Lung (tissue), 12 donors: Measurements from ENCODE around the gene TASP1. TPM values are rescaled to one million over a fixed set of nuclear protein-coding genes. Genes with fewer than 3 reads are reported as not detected.

Experiments used
- ATAC-seq: fragments of 200-7000 bp; cut with Tn5 transposase; one replicate; pipeline ENCODE4 v1.9.1; 2020; ENCODE audit warnings: moderate number of reproducible peaks; ENCODE audit not compliant: insufficient read depth, low FRiP score
- DNase-seq, 3 donors: peaks; one replicate each; pipeline ENCODE4 v3.0.0-alpha.2; 2013 to 2017
- H3K27ac ChIP-seq, 2 donors: one replicate each; pipeline ENCODE4 v1.5.1; 2013; ENCODE audit warnings: mild to moderate bottlenecking in 2 of 2, moderate library complexity in 2 of 2, control low read depth in 1 of 2, inconsistent platforms in 1 of 2, low read depth in 1 of 2, low read length in 1 of 2
- H3K27me3 ChIP-seq, 3 donors: one replicate each; pipeline ENCODE4 v1.5.1; 2013; ENCODE audit warnings: low read length in 2 of 3; ENCODE audit not compliant: control insufficient read depth in 3 of 3, insufficient read depth in 3 of 3
- H3K36me3 ChIP-seq, 4 donors: one replicate each; pipeline ENCODE4 v1.5.1; 2013; ENCODE audit warnings: low read length in 4 of 4, mild to moderate bottlenecking in 1 of 4, moderate library complexity in 1 of 4; ENCODE audit not compliant: control insufficient read depth in 4 of 4, insufficient read depth in 4 of 4
- H3K4me1 ChIP-seq, 5 donors: one replicate each; pipeline ENCODE4 v1.5.1; 2013; ENCODE audit warnings: low read length in 5 of 5, mild to moderate bottlenecking in 2 of 5, moderate library complexity in 1 of 5; ENCODE audit not compliant: control insufficient read depth in 5 of 5, insufficient read depth in 5 of 5
- H3K4me3 ChIP-seq: one replicate; pipeline ENCODE4 v1.5.1; 2013; ENCODE audit warnings: mild to moderate bottlenecking, control low read depth, moderate library complexity
- H3K9ac ChIP-seq, 2 donors: one replicate each; pipeline ENCODE4 v1.5.1; 2013; ENCODE audit warnings: low read length in 2 of 2, control low read depth in 1 of 2; ENCODE audit not compliant: insufficient read depth in 1 of 2
- H3K9me3 ChIP-seq, 4 donors: one replicate each; pipeline ENCODE4 v1.5.1; 2013; ENCODE audit warnings: low read length in 3 of 4, mild to moderate bottlenecking in 1 of 4, moderate library complexity in 1 of 4; ENCODE audit not compliant: control insufficient read depth in 4 of 4, insufficient read depth in 3 of 4
- CTCF ChIP-seq: IDR thresholded peaks from 2 replicates; pipeline ENCODE4 v1.5.1; 2012; ENCODE audit warnings: mild to moderate bottlenecking; ENCODE audit errors: control extremely low read depth, extremely low read depth
- WGBS, 2 donors: extraction: QIAGEN DNeasy Blood & Tissue Kit; methylation state at CpG; one replicate each; pipeline ENCODE4 v1.1.7; 2013; 5-methylcytosine and 5-hydroxymethylcytosine counted together
- polyA plus RNA-seq, 2 donors: library from polyadenylated mRNA; stranded (reverse); fragments of 200-250 nt; gene quantifications; one replicate each; pipeline ENCODE4 v1.2.1, GENCODE V29; 2013
- total RNA-seq, 2 donors: library from RNA; depleted of rRNA in 1 of 2; stranded (reverse); fragments of >200 nt in 1 of 2; gene quantifications; one replicate each; pipeline ENCODE4 v1.2.1, GENCODE V29; 2014 to 2021
- donor health status: control.
- donor health status: control.
- donor health status: Bipolar disorder and iron deficiency.
- donor health status: healthy.
- donor health status: DM: yes; HTN: yes; CAD: no.

The TASP1 gene
- total and polyA plus RNA-seq, 4 donors: 5.0 to 26.5 (median 11.5) TPM

GRCh38 chr20:13443690-13444089, 195.0 kb downstream of the TASP1 start:
- H3K4me3 ChIP-seq: no peak overlapping the region
- H3K36me3 ChIP-seq: peaks cover 0 to 4% (median 0%) of the 10 kb centered on the region in 4 donors
- DNase-seq: no peak
- no peak for ATAC-seq
- WGBS, 2 donors: 87% methylated on average over 2 of the region's 2 CpGs
- no peak for TF ChIP-seq CTCF
- H3K4me1 ChIP-seq: peaks cover 0 to 2% (median 0%) of the 10 kb centered on the region in 5 donors
- no peaks in the 10 kb centered on the region for H3K9me3 ChIP-seq
- H3K27me3 ChIP-seq: no peaks in the 10 kb centered on the region
- H3K27ac ChIP-seq: no peak overlapping the region
- no peak overlapping the region for H3K9ac ChIP-seq

- ATAC-seq (no peak), DNase-seq (no peak)
- H3K9me3 ChIP-seq: no peaks in the 10 kb centered on the region
- no peak overlapping the region for H3K4me3 ChIP-seq
- no peaks in the 10 kb centered on the region for H3K27me3 ChIP-seq
- peaks cover 0 to 2% (median 0%) of the 10 kb centered on the region in 5 donors for H3K4me1 ChIP-seq
- WGBS, 2 donors: 94 to 96% methylated on average over 1 of the region's 1 CpG
- peaks cover 0 to 4% (median 0%) of the 10 kb centered on the region in 4 donors for H3K36me3 ChIP-seq
- no peak overlapping the region for H3K9ac ChIP-seq
- no peak overlapping the region for H3K27ac ChIP-seq
- TF ChIP-seq CTCF: no peak
Measured at GRCh38 chr20:13442986-13443385, 195.7 kb downstream of the TASP1 start.

GRCh38 chr20:13441388-13441787, 197.3 kb downstream of the TASP1 start:
- H3K4me1 ChIP-seq: peaks cover 0 to 2% (median 0%) of the 10 kb centered on the region in 5 donors
- TF ChIP-seq CTCF: no peak
- no peak overlapping the region for H3K9ac ChIP-seq
- ATAC-seq (no peak), DNase-seq (no peak)
- H3K36me3 ChIP-seq: peaks cover 0 to 4% (median 0%) of the 10 kb centered on the region in 4 donors
- no peak overlapping the region for H3K27ac ChIP-seq
- H3K9me3 ChIP-seq: no peaks in the 10 kb centered on the region
- H3K27me3 ChIP-seq: no peaks in the 10 kb centered on the region
- H3K4me3 ChIP-seq: no peak overlapping the region

- Histone ChIP-seq H3K9me3 (no peaks in the 10 kb centered on the region), H3K9ac (no peak overlapping the region), H3K4me1 (peaks cover 0 to 1% (median 0%) of the 10 kb centered on the region in 5 donors), H3K4me3 (no peak overlapping the region), H3K27ac (no peak overlapping the region), H3K27me3 (no peaks in the 10 kb centered on the region), H3K36me3 (peaks cover 2 to 9% (median 5%) of the 10 kb centered on the region in 4 donors)
- no peak for TF ChIP-seq CTCF
- no peak for ATAC-seq
- no peak for DNase-seq
- 78 to 86% methylated on average over 7 of the region's 7 CpGs for whole genome bisulfite sequencing, 2 donors
Measured at GRCh38 chr20:13436530-13436929, 202.2 kb downstream of the TASP1 start.
